ENCODE results near the gene RAX. TPM values are rescaled to one million over a fixed set of nuclear protein-coding genes. Genes with fewer than 3 reads are reported as not detected.

RAX gene
- total and polyA plus RNA-seq, 7 experiments from 2014 or later: not detected

DNA sequence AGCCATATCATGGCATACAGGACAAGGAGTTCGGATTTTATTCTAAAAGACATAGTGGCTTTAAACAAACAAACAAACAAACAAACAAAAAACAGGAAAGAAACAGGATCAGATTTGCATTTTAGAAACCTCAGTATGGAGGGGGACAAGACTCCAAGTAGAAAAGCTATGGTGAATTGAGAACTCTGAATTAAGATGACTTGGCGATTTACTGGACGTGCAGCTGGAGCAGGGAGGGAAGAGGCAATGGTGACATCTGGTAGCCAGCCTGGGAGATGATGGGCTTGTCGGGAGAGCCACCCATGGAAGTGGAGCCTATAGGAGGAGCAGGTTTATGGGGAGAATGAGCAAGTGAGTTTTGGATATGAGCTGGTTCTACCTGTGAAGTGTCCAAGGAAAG is 32.0 kb upstream of the RAX start:
- ChIA-PET POLR2A (no interaction called here), CTCF (no interaction called here)
- Histone ChIP-seq H3K27me3 (ENCODE audit: control insufficient read depth in 2 of 2, insufficient read depth in 2 of 2, low read length in 2 of 2) (peaks cover 0 to 10% of the 10 kb centered on the region in 2 donors), H3K4me3 (ENCODE audit: low read length) (no peak overlapping the region), H3K36me3 (ENCODE audit: control insufficient read depth in 2 of 3, insufficient read depth in 3 of 3, low read length in 3 of 3) (no peaks in the 10 kb centered on the region), H3K9me3 (ENCODE audit: control insufficient read depth in 2 of 3, low read length in 3 of 3) (no peaks in the 10 kb centered on the region), H3K27ac (ENCODE audit: low read depth, low read length) (no peak overlapping the region), H3K4me1 (ENCODE audit: control insufficient read depth in 2 of 2, insufficient read depth in 2 of 2, low read length in 2 of 2) (peaks cover 0 to 4% of the 10 kb centered on the region in 2 donors)
- Mint-ChIP-seq H3K27ac (no peak overlapping the region), H3K9me3 (no peaks in the 10 kb centered on the region), H3K4me1 (peaks cover 0 to 7% (median 0%) of the 10 kb centered on the region in 7 donors), H3K4me3 (no peak overlapping the region), H3K27me3 (peaks cover 17 to 45% (median 40%) of the 10 kb centered on the region in 5 donors), H3K36me3 (no peaks in the 10 kb centered on the region)
- intact Hi-C loops (cut with micrococcal nuclease): no loop called here
- DNase-seq (no peak), ATAC-seq (no peak)

DNA sequence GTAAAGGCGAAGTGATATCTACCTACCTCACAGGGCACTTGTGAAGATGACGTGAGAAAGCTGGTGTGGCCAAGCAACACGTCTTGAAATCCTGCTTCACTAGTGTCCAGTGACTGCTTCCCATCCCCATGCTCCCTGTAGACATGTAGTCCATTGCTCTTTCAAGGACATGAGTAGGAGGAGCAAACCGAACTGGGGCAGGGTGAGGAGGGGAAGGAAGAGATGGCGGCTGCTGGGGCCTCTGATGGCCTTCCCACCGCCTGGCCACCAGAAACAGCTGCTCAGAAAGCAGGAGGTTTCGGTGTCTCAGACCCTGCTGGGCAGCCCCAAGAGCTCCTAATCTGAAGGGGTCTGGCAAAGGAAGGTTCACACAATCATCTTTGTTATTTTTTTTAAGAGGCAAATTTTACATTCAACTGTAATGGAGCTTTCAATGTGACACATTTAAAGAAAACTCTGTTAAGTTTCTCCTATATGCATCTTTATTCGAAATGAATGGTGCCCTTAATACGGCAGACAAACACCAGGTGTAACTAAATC is 30.5 kb upstream of the RAX start:
- Mint-ChIP-seq H3K4me1 (peaks cover 0 to 7% (median 0%) of the 10 kb centered on the region in 7 donors), H3K4me3 (no peak overlapping the region), H3K36me3 (no peaks in the 10 kb centered on the region), H3K27me3 (peaks cover 13 to 36% (median 31%) of the 10 kb centered on the region in 5 donors), H3K9me3 (no peaks in the 10 kb centered on the region), H3K27ac (no peak overlapping the region)
- ATAC-seq: no peak
- Histone ChIP-seq H3K27ac (ENCODE audit: low read depth, low read length) (no peak overlapping the region), H3K27me3 (ENCODE audit: control insufficient read depth in 2 of 2, insufficient read depth in 2 of 2, low read length in 2 of 2) (peaks cover 0 to 3% of the 10 kb centered on the region in 2 donors), H3K9me3 (ENCODE audit: control insufficient read depth in 2 of 3, low read length in 3 of 3) (no peaks in the 10 kb centered on the region), H3K4me3 (ENCODE audit: low read length) (no peak overlapping the region), H3K36me3 (ENCODE audit: control insufficient read depth in 2 of 3, insufficient read depth in 3 of 3, low read length in 3 of 3) (no peaks in the 10 kb centered on the region), H3K4me1 (ENCODE audit: control insufficient read depth in 2 of 2, insufficient read depth in 2 of 2, low read length in 2 of 2) (peaks cover 0 to 2% of the 10 kb centered on the region in 2 donors)
- intact Hi-C loops (cut with micrococcal nuclease): no loop called here
- POLR2A ChIA-PET: no interaction called here
- no peak for DNase-seq
- CTCF ChIA-PET: interaction anchor here (2.3 kb wide), 1 partner anchor 99 kb away, joined by 12 read pairs; no protein-coding TSS in a partner anchor

GRCh38 chr18:59303006-59303405 is 29.8 kb upstream of the RAX start:
- Mint-ChIP-seq H3K4me3 (no peak overlapping the region), H3K4me1 (peaks cover 0 to 4% (median 0%) of the 10 kb centered on the region in 7 donors), H3K27ac (no peak overlapping the region), H3K9me3 (no peaks in the 10 kb centered on the region), H3K27me3 (peaks cover 14 to 33% (median 28%) of the 10 kb centered on the region in 5 donors), H3K36me3 (no peaks in the 10 kb centered on the region)
- no peaks in the 10 kb centered on the region for H3K4me1 ChIP-seq (ENCODE audit: control insufficient read depth in 2 of 2, insufficient read depth in 2 of 2, low read length in 2 of 2)
- DNase-seq: no peak
- no peaks in the 10 kb centered on the region for H3K36me3 ChIP-seq (ENCODE audit: control insufficient read depth in 2 of 3, insufficient read depth in 3 of 3, low read length in 3 of 3)
- H3K9me3 ChIP-seq (ENCODE audit: control insufficient read depth in 2 of 3, low read length in 3 of 3): no peaks in the 10 kb centered on the region
- H3K27ac ChIP-seq (ENCODE audit: low read depth, low read length): no peak overlapping the region
- ATAC-seq: no peak
- ChIA-PET CTCF (interaction anchor here (1.2 to 2.3 kb wide), 2 partner anchors 98 to 99 kb away, joined by 3 to 12 read pairs; no protein-coding TSS in a partner anchor), POLR2A (no interaction called here)
- intact Hi-C loops (cut with micrococcal nuclease): no loop called here
- no peak overlapping the region for H3K4me3 ChIP-seq (ENCODE audit: low read length)
- no peaks in the 10 kb centered on the region for H3K27me3 ChIP-seq (ENCODE audit: control insufficient read depth in 2 of 2, insufficient read depth in 2 of 2, low read length in 2 of 2)

GRCh38 chr18:59301929-59302328 is 28.7 kb upstream of the RAX start:
- Histone ChIP-seq H3K9me3 (ENCODE audit: control insufficient read depth in 2 of 3, low read length in 3 of 3) (no peaks in the 10 kb centered on the region), H3K4me3 (ENCODE audit: low read length) (no peak overlapping the region), H3K4me1 (ENCODE audit: control insufficient read depth in 2 of 2, insufficient read depth in 2 of 2, low read length in 2 of 2) (no peaks in the 10 kb centered on the region), H3K27me3 (ENCODE audit: control insufficient read depth in 2 of 2, insufficient read depth in 2 of 2, low read length in 2 of 2) (no peaks in the 10 kb centered on the region), H3K27ac (ENCODE audit: low read depth, low read length) (no peak overlapping the region), H3K36me3 (ENCODE audit: control insufficient read depth in 2 of 3, insufficient read depth in 3 of 3, low read length in 3 of 3) (no peaks in the 10 kb centered on the region)
- Mint-ChIP-seq H3K4me3 (no peak overlapping the region), H3K9me3 (no peaks in the 10 kb centered on the region), H3K27ac (no peak overlapping the region), H3K4me1 (peaks cover 0 to 4% (median 0%) of the 10 kb centered on the region in 7 donors), H3K27me3 (peaks cover 9 to 31% (median 22%) of the 10 kb centered on the region in 5 donors), H3K36me3 (no peaks in the 10 kb centered on the region)
- ChIA-PET CTCF (interaction anchor here (1.7 kb wide), 1 partner anchor 101 kb away, joined by 5 read pairs; no protein-coding TSS in a partner anchor), POLR2A (no interaction called here)
- DNase-seq (no peak), ATAC-seq (no peak)
- intact Hi-C loops (cut with micrococcal nuclease): no loop called here

- no peak for DNase-seq
- CTCF ChIA-PET: interaction anchor here (1.2 to 1.7 kb wide), 2 partner anchors 8 to 102 kb away, joined by 3 to 5 read pairs; no protein-coding TSS in a partner anchor
- Histone ChIP-seq H3K27ac (ENCODE audit: low read depth, low read length) (no peak overlapping the region), H3K9me3 (ENCODE audit: control insufficient read depth in 2 of 3, low read length in 3 of 3) (no peaks in the 10 kb centered on the region), H3K27me3 (ENCODE audit: control insufficient read depth in 2 of 2, insufficient read depth in 2 of 2, low read length in 2 of 2) (no peaks in the 10 kb centered on the region), H3K36me3 (ENCODE audit: control insufficient read depth in 2 of 3, insufficient read depth in 3 of 3, low read length in 3 of 3) (no peaks in the 10 kb centered on the region), H3K4me1 (ENCODE audit: control insufficient read depth in 2 of 2, insufficient read depth in 2 of 2, low read length in 2 of 2) (no peaks in the 10 kb centered on the region), H3K4me3 (ENCODE audit: low read length) (no peak overlapping the region)
- no peaks in the 10 kb centered on the region for H3K36me3 Mint-ChIP-seq
- H3K27ac Mint-ChIP-seq: no peak overlapping the region
- POLR2A ChIA-PET: no interaction called here
- peaks cover 12 to 27% (median 21%) of the 10 kb centered on the region in 5 donors for H3K27me3 Mint-ChIP-seq
- H3K4me3 Mint-ChIP-seq: no peak overlapping the region
- H3K9me3 Mint-ChIP-seq: no peaks in the 10 kb centered on the region
- H3K4me1 Mint-ChIP-seq: peaks cover 0 to 4% (median 0%) of the 10 kb centered on the region in 7 donors
- no peak for ATAC-seq
- intact Hi-C loops (cut with micrococcal nuclease): no loop called here
These were observed 27.5 kb upstream of the RAX start for GRCh38 chr18:59300676-59301285.

DNA sequence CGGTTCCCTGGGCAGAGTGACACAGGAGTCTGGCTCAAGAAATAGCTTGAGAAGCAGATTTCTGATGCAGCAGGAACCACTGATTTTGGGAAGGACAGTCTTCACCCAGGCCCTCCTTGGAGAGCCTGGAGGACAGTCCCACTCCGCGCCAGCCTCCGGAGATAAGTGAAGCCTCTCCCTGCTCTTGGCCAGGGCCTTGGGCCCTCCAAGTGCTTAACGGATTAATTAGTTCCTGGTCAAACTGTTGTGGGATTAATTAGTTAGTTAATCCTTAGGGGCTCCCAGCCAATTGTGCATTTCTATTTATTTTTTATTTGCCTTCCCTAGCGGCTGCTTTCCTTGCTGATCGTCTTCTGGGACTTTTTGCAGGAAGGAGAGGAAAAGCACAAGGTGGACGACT is 25.6 kb upstream of the RAX start:
- CTCF ChIA-PET: no interaction called here
- H3K9me3 ChIP-seq (ENCODE audit: control insufficient read depth in 2 of 3, low read length in 3 of 3): no peaks in the 10 kb centered on the region
- Mint-ChIP-seq H3K9me3 (no peaks in the 10 kb centered on the region), H3K27ac (no peak overlapping the region), H3K36me3 (no peaks in the 10 kb centered on the region), H3K27me3 (peaks cover 15 to 31% (median 30%) of the 10 kb centered on the region in 5 donors), H3K4me3 (no peak overlapping the region), H3K4me1 (peaks cover 0 to 4% (median 0%) of the 10 kb centered on the region in 7 donors)
- no peaks in the 10 kb centered on the region for H3K36me3 ChIP-seq (ENCODE audit: control insufficient read depth in 2 of 3, insufficient read depth in 3 of 3, low read length in 3 of 3)
- DNase-seq: no peak
- H3K27ac ChIP-seq (ENCODE audit: low read depth, low read length): no peak overlapping the region
- no peaks in the 10 kb centered on the region for H3K27me3 ChIP-seq (ENCODE audit: control insufficient read depth in 2 of 2, insufficient read depth in 2 of 2, low read length in 2 of 2)
- H3K4me1 ChIP-seq (ENCODE audit: control insufficient read depth in 2 of 2, insufficient read depth in 2 of 2, low read length in 2 of 2): no peaks in the 10 kb centered on the region
- POLR2A ChIA-PET: no interaction called here
- H3K4me3 ChIP-seq (ENCODE audit: low read length): no peak overlapping the region
- intact Hi-C loops (cut with micrococcal nuclease): no loop called here
- ATAC-seq: no peak

DNA sequence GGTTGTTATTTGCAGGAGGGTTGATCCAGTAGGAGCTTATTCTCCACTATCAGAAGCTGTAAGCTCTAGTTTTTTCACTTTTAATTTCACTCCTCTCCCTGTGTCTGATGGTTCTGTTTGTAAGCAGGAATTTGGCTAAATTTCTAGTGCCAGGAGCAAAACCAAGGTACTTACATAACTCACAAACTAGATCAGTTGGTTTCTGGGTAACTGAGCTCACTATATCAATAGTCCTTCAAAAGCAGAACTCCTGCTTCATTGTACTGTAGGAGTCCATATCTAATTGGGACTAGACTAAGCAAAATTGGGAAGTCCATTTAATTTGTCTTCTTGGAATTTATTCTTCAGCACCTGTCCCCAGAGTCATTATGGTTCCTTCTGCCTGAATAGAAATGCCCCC is 20.1 kb upstream of the RAX start:
- POLR2A ChIA-PET: no interaction called here
- Mint-ChIP-seq H3K4me3 (no peak overlapping the region), H3K36me3 (no peaks in the 10 kb centered on the region), H3K4me1 (no peaks in the 10 kb centered on the region), H3K27me3 (peaks cover 39 to 57% (median 54%) of the 10 kb centered on the region in 5 donors), H3K27ac (no peak overlapping the region), H3K9me3 (peaks cover 0 to 2% (median 0%) of the 10 kb centered on the region in 11 donors)
- Histone ChIP-seq H3K36me3 (ENCODE audit: control insufficient read depth in 2 of 3, insufficient read depth in 3 of 3, low read length in 3 of 3) (no peaks in the 10 kb centered on the region), H3K4me1 (ENCODE audit: control insufficient read depth in 2 of 2, insufficient read depth in 2 of 2, low read length in 2 of 2) (no peaks in the 10 kb centered on the region), H3K4me3 (ENCODE audit: low read length) (no peak overlapping the region), H3K27ac (ENCODE audit: low read depth, low read length) (no peak overlapping the region), H3K27me3 (ENCODE audit: control insufficient read depth in 2 of 2, insufficient read depth in 2 of 2, low read length in 2 of 2) (no peaks in the 10 kb centered on the region), H3K9me3 (ENCODE audit: control insufficient read depth in 2 of 3, low read length in 3 of 3) (no peaks in the 10 kb centered on the region)
- no peak for ATAC-seq
- DNase-seq: no peak
- intact Hi-C loops (cut with micrococcal nuclease): no loop called here
- CTCF ChIA-PET: no interaction called here
